Osteoblast (primary cell): Measurements from ENCODE around the gene MYB. TPM values are rescaled to one million over a fixed set of nuclear protein-coding genes. Genes with fewer than 3 reads are reported as not detected.
A peak's percentile ranks its signal among the peaks of the same experiment; 100 is the strongest.

ENCODE experiments used
- DNase-seq: peaks from one replicate; pipeline ENCODE4 v3.0.0; 2011; ENCODE audit warnings: low spot score, mixed read lengths; ENCODE audit not compliant: insufficient read length; ENCODE audit errors: missing footprints
- H2AFZ ChIP-seq: 2 replicates; pipeline ENCODE4 v1.6.0; 2011; ENCODE audit warnings: mild to moderate bottlenecking, low read length
- H3K27ac ChIP-seq: 2 replicates; pipeline ENCODE4 v1.5.1; 2011; ENCODE audit warnings: mild to moderate bottlenecking, low read depth, low read length, moderate library complexity
- H3K27me3 ChIP-seq: 2 replicates; pipeline ENCODE4 v1.6.0; 2012; ENCODE audit warnings: mild to moderate bottlenecking, control low read depth, inconsistent platforms, low read length, moderate library complexity; ENCODE audit not compliant: insufficient read depth
- H3K36me3 ChIP-seq: 2 replicates; pipeline ENCODE4 v1.5.1; 2011; ENCODE audit warnings: mild to moderate bottlenecking, low read length, control low read depth, moderate library complexity; ENCODE audit not compliant: insufficient read depth
- H3K4me1 ChIP-seq: 2 replicates; pipeline ENCODE4 v1.5.1; 2011; ENCODE audit warnings: mild to moderate bottlenecking, low read length, control low read depth, moderate library complexity; ENCODE audit not compliant: insufficient read depth
- H3K4me2 ChIP-seq: 2 replicates; pipeline ENCODE4 v1.6.0; 2011; ENCODE audit warnings: mild to moderate bottlenecking, low read length; ENCODE audit not compliant: insufficient read depth
- H3K4me3 ChIP-seq: fragments of 200-600 bp; sonication (generic); 3 replicates; pipeline ENCODE4 v1.5.1; 2012; ENCODE audit warnings: mild to moderate bottlenecking, low read length, inconsistent platforms; ENCODE audit not compliant: insufficient read depth
- H3K79me2 ChIP-seq: 2 replicates; pipeline ENCODE4 v1.6.0; 2012; ENCODE audit warnings: mild to moderate bottlenecking, low read length, control low read depth, inconsistent platforms; ENCODE audit not compliant: insufficient read depth
- H3K9me3 ChIP-seq: 2 replicates; pipeline ENCODE4 v1.5.1; 2011; ENCODE audit warnings: low read depth, low read length, control low read depth
- H4K20me1 ChIP-seq: 2 replicates; pipeline ENCODE4 v1.6.0; 2012; ENCODE audit warnings: mild to moderate bottlenecking, low read length, control low read depth; ENCODE audit not compliant: insufficient read depth
- CTCF ChIP-seq: IDR thresholded peaks from 2 replicates; pipeline ENCODE4 v1.5.1; 2011; ENCODE audit warnings: mild to moderate bottlenecking, low read depth, low read length, moderate library complexity; ENCODE audit errors: extremely low read depth
- total RNA-seq: library from RNA; depleted of rRNA; stranded (reverse); fragments of >200 nt; gene quantifications from 2 replicates; pipeline ENCODE4 v1.2.3, GENCODE V29; 2012

Gene MYB
- total RNA-seq, 1 donor, result 0.36 TPM

- no peaks in the 10 kb centered on the region for H3K36me3 ChIP-seq
- no peaks in the 10 kb centered on the region for H4K20me1 ChIP-seq
- H3K4me3 ChIP-seq, result no peak overlapping the region
- no peak for DNase-seq
- no peak overlapping the region for H3K4me2 ChIP-seq
- peaks cover 10% of the 10 kb centered on the region for H3K4me1 ChIP-seq
- H3K79me2 ChIP-seq, result no peaks in the 10 kb centered on the region
- no peak overlapping the region for H2AFZ ChIP-seq
- H3K9me3 ChIP-seq, result no peaks in the 10 kb centered on the region
- no peak for TF ChIP-seq CTCF
- no peaks in the 10 kb centered on the region for H3K27me3 ChIP-seq
- H3K27ac ChIP-seq, result no peak overlapping the region
These were observed 5.0 kb upstream of the MYB start for GRCh38 chr6:135176058-135176457.

GRCh38 chr6:135176464-135176863, 4.6 kb upstream of the MYB start:
- Histone ChIP-seq H3K36me3 (no peaks in the 10 kb centered on the region), H3K27me3 (no peaks in the 10 kb centered on the region), H4K20me1 (no peaks in the 10 kb centered on the region), H2AFZ (no peak overlapping the region), H3K4me3 (no peak overlapping the region), H3K4me1 (peaks cover 10% of the 10 kb centered on the region), H3K79me2 (no peaks in the 10 kb centered on the region), H3K4me2 (no peak overlapping the region), H3K27ac (no peak overlapping the region), H3K9me3 (no peaks in the 10 kb centered on the region)
- no peak for DNase-seq
- TF ChIP-seq CTCF, result no peak

GRCh38 chr6:135179372-135179771, 1.7 kb upstream of the MYB start:
- no peak for DNase-seq

GRCh38 chr6:135179920-135180541, 1.1 kb upstream of the MYB start:
- Histone ChIP-seq H3K27ac (no peak overlapping the region), H3K9me3 (no peaks in the 10 kb centered on the region), H3K27me3 (peaks cover 10% of the 10 kb centered on the region), H2AFZ (no peak overlapping the region), H3K4me3 (peak overlapping the region; percentile 75), H3K36me3 (no peaks in the 10 kb centered on the region), H4K20me1 (no peaks in the 10 kb centered on the region), H3K79me2 (no peaks in the 10 kb centered on the region), H3K4me1 (peaks cover 29% of the 10 kb centered on the region), H3K4me2 (peak overlapping the region; percentile 90)
- no peak for TF ChIP-seq CTCF
- DNase-seq, result peak; percentile 85

More at GRCh38 chr6:135179372-135179771, 1.7 kb upstream of the MYB start:
- Histone ChIP-seq H3K36me3 (no peaks in the 10 kb centered on the region), H3K4me1 (peaks cover 29% of the 10 kb centered on the region), H3K4me2 (peak overlapping the region; percentile 90), H4K20me1 (no peaks in the 10 kb centered on the region), H3K9me3 (no peaks in the 10 kb centered on the region), H3K27ac (no peak overlapping the region), H3K79me2 (no peaks in the 10 kb centered on the region), H2AFZ (no peak overlapping the region), H3K4me3 (no peak overlapping the region), H3K27me3 (peaks cover 10% of the 10 kb centered on the region)
- no peak for TF ChIP-seq CTCF
